ENCODE measurements around the gene KRTAP5-5. TPM values are rescaled to one million over a fixed set of nuclear protein-coding genes. Genes with fewer than 3 reads are reported as not detected.

The KRTAP5-5 gene
- total and polyA plus RNA-seq, 2 donors (not counting 3 experiments of a cell fraction or from before 2014, with no cell fraction given), result not detected

DNA sequence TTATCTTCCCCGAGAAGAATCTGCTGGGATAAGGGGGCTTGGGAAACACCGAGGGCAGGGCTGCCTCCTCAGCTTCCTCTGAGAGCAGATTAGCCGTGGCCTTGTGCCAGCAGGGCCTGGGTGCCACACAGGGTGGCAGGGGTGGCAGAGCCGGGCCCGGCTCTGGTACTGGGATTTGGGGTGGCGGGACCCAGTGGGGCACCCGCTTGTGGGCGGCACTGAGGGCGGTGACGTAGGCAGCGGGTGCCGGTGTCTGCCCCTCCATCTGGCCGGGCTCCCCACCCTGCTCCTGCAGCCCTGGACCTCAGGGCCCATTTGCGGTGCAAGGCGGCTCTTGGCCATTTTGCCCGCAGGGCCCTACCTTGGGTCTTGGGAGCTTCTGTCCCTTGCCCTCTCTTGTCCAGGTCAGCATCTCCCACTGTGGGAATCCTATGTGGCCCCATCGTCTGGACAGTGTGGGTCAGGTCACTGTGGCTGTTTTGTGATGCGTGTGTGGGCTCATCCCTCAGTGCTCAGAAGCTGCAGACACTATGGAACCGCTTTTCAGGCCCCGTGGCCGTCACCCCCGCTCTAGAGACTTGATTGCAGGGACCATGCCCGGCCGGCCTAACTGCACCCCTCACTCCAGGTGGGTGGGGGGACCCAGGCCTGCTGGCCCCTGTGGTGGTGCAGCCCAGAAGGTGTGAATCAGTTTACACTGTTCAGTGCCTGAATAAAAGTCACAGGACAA, 37.7 kb downstream of the KRTAP5-5 start:
- Histone ChIP-seq H3K4me2 (ENCODE audit: insufficient read depth, low read length) (no peak overlapping the region), H3K9me1 (replicated peaks; ENCODE audit: control insufficient read depth, extremely low read depth, insufficient read depth, low read length) (no peaks in the 10 kb centered on the region), H3K27ac (ENCODE audit: insufficient read depth, low read depth, low read length) (no peak overlapping the region), H3K4me3 (replicated peaks in 1 of 3; ENCODE audit: insufficient read depth in 1 of 3, low read depth in 1 of 3, low read length in 3 of 3) (no peak overlapping the region), H3K79me2 (ENCODE audit: control insufficient read depth, insufficient read depth, low read length) (no peaks in the 10 kb centered on the region), H3K27me3 (ENCODE audit: control insufficient read depth in 2 of 2, insufficient read depth in 2 of 2, low read length in 2 of 2) (peaks cover 0 to 3% of the 10 kb centered on the region in 2 experiments), H3K4me1 (ENCODE audit: control insufficient read depth, extremely low read depth, insufficient read depth, low read length) (no peaks in the 10 kb centered on the region), H3K9ac (replicated peaks; ENCODE audit: extremely low read depth, insufficient read depth, low read length) (no peak overlapping the region), H4K20me1 (replicated peaks; ENCODE audit: control insufficient read depth, extremely low read depth, insufficient read depth, low read length) (no peaks in the 10 kb centered on the region), H2AFZ (ENCODE audit: low read depth, low read length) (no peak overlapping the region), H3K9me3 (replicated peaks; ENCODE audit: control insufficient read depth, insufficient read depth, low read length) (no peaks in the 10 kb centered on the region), H3K36me3 (ENCODE audit: control insufficient read depth in 2 of 2, extremely low read depth in 1 of 2, insufficient read depth in 2 of 2, low read length in 2 of 2) (no peaks in the 10 kb centered on the region)
- dilution Hi-C loops (cut with MboI; ENCODE audit: extremely low pct_ligation_motif_present, low sequenced_read_pairs), result no loop called here
- intact Hi-C loops (cut with micrococcal nuclease), result no loop called here
- no TSS peak for BruUV-seq (replicated peaks)
- CTCF ChIA-PET, result interaction anchor here (1.5 kb wide), 1 partner anchor 15 kb away, joined by 7 read pairs; no protein-coding TSS in a partner anchor
- FAIRE-seq (no peak), DNase-seq (ENCODE audit: low read depth, low spot score) (no peak)
- POLR2A ChIA-PET, result no interaction called here
- no peak for TF ChIP-seq MYC (IDR thresholded peaks at IDR 0.05; ENCODE audit: low read depth, low read length)
- no peak for TF ChIP-seq GATA2 (IDR thresholded peaks at IDR 0.05; ENCODE audit: insufficient read depth, insufficient read length, low read depth, low read length)
- no peak for TF ChIP-seq EZH2 (IDR thresholded peaks at IDR 0.05; ENCODE audit: borderline replicate concordance, low read depth, low read length, severe bottlenecking)
- no peak for TF ChIP-seq POLR2AphosphoS5 (IDR thresholded peaks at IDR 0.05; ENCODE audit: insufficient read depth, low read depth, low read length)
- TF ChIP-seq POLR2A (IDR thresholded peaks at IDR 0.05; ENCODE audit: low read depth, low read length), result no peak
- TF ChIP-seq, protein P1, sequence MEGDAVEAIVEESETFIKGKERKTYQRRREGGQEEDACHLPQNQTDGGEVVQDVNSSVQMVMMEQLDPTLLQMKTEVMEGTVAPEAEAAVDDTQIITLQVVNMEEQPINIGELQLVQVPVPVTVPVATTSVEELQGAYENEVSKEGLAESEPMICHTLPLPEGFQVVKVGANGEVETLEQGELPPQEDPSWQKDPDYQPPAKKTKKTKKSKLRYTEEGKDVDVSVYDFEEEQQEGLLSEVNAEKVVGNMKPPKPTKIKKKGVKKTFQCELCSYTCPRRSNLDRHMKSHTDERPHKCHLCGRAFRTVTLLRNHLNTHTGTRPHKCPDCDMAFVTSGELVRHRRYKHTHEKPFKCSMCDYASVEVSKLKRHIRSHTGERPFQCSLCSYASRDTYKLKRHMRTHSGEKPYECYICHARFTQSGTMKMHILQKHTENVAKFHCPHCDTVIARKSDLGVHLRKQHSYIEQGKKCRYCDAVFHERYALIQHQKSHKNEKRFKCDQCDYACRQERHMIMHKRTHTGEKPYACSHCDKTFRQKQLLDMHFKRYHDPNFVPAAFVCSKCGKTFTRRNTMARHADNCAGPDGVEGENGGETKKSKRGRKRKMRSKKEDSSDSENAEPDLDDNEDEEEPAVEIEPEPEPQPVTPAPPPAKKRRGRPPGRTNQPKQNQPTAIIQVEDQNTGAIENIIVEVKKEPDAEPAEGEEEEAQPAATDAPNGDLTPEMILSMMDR (IDR thresholded peaks at IDR 0.05; ENCODE audit: extremely low read depth in 1 of 2, insufficient read depth in 1 of 2, low read depth in 1 of 2, low read length in 2 of 2), result no peak
- TF ChIP-seq JUN (IDR thresholded peaks at IDR 0.05; ENCODE audit: borderline replicate concordance, insufficient read depth, insufficient read length, low read depth), result no peak
- no peak for TF ChIP-seq FOS (IDR thresholded peaks at IDR 0.05; ENCODE audit: borderline replicate concordance, insufficient read depth, low read length)
- TF ChIP-seq MAX (IDR thresholded peaks at IDR 0.05; ENCODE audit: insufficient read depth, insufficient read length), result no peak
